ENCODE measurements around the gene SH3BGRL2. TPM values are rescaled to one million over a fixed set of nuclear protein-coding genes. Genes with fewer than 3 reads are reported as not detected.

Gene SH3BGRL2
- total and polyA plus RNA-seq, 12 donors, result 4.1 to 8.6 (median 5.0) TPM

DNA sequence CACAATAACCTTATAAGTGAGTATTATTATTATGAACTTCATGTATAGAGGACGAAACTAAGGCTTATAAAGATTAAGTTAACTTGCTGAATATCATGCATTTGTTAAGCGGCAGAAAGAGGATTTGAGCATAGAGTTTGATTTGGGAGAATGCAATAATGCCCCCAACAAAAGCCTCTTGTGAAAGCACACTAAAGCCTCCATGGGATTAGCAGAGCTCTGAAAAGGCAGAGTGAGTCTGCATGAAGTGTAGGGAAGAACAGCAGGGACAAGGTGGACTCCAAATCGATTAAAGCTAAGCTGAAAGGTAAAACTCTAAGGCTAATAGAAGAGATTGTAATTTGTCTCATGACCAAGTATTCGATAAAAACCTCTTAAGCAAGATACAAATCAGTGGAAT, 100.3 kb downstream of the SH3BGRL2 start:
- Histone ChIP-seq H3K4me3 (no peak overlapping the region), H3K27me3 (peaks cover 0 to 5% (median 0%) of the 10 kb centered on the region in 7 donors), H3K36me3 (no peaks in the 10 kb centered on the region), H3K9me3 (no peaks in the 10 kb centered on the region), H3K4me1 (no peaks in the 10 kb centered on the region), H3K27ac (no peak overlapping the region)
- 78 to 81% methylated on average over 4 of the region's 4 CpGs for WGBS, 2 donors
- TF ChIP-seq, protein P1, sequence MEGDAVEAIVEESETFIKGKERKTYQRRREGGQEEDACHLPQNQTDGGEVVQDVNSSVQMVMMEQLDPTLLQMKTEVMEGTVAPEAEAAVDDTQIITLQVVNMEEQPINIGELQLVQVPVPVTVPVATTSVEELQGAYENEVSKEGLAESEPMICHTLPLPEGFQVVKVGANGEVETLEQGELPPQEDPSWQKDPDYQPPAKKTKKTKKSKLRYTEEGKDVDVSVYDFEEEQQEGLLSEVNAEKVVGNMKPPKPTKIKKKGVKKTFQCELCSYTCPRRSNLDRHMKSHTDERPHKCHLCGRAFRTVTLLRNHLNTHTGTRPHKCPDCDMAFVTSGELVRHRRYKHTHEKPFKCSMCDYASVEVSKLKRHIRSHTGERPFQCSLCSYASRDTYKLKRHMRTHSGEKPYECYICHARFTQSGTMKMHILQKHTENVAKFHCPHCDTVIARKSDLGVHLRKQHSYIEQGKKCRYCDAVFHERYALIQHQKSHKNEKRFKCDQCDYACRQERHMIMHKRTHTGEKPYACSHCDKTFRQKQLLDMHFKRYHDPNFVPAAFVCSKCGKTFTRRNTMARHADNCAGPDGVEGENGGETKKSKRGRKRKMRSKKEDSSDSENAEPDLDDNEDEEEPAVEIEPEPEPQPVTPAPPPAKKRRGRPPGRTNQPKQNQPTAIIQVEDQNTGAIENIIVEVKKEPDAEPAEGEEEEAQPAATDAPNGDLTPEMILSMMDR (IDR thresholded peaks at IDR 0.05), result no peak
- DNase-seq, result no peak
- ATAC-seq, result no peak
- intact Hi-C loops (cut with DNase I), result no loop called here

DNA sequence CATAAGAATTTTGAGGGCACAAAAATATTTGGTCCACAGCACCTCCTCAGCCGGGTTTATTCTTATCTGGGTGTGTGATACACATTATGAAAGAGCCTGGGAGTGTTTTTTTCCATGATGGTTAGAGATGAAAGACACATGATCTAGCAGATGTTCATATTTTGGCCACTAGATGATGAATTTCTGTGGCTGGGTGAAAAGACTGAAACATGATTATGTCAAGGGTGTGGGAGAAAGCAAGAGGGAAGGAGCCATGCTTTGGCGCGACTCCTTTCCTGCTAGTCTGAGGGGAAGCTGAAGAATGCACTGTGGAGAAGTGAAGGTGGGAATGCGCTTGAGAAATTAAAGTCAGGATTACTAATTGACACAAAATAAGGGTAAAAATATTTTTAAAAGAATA, 102.3 kb downstream of the SH3BGRL2 start:
- Histone ChIP-seq H3K36me3 (no peaks in the 10 kb centered on the region), H3K9me3 (peaks cover 0 to 4% (median 0%) of the 10 kb centered on the region in 11 donors), H3K27me3 (peaks cover 0 to 5% (median 0%) of the 10 kb centered on the region in 7 donors), H3K27ac (no peak overlapping the region), H3K4me3 (no peak overlapping the region), H3K4me1 (peaks cover 0 to 3% (median 0%) of the 10 kb centered on the region in 9 donors)
- DNase-seq (no peak), ATAC-seq (no peak)
- TF ChIP-seq, protein P1 (IDR thresholded peaks at IDR 0.05), result no peak
- WGBS, 2 donors, result 88 to 89% methylated on average over 4 of the region's 4 CpGs
- intact Hi-C loops (cut with DNase I), result no loop called here

DNA sequence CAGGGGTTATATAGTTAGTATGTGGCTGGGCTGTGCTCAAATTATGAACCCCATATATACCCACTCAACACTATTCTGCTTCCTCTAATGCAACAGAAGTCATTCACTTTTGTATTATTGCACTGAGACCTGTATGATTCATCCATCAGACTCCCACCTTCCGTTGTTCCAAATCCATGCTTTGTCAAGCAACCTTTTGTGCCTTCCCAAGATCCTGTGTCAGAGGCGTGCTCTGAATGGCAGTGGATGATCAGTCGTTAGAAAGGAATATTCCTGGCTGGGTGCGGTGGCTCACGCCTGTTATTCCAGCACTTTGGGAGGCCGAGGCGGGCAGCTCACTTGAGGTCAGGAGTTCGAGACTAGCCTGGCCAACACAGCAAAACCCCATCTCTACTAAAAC, 103.2 kb downstream of the SH3BGRL2 start:
- Histone ChIP-seq H3K36me3 (no peaks in the 10 kb centered on the region), H3K4me3 (no peak overlapping the region), H3K27ac (no peak overlapping the region), H3K27me3 (peaks cover 0 to 5% (median 0%) of the 10 kb centered on the region in 7 donors), H3K4me1 (peaks cover 0 to 3% (median 0%) of the 10 kb centered on the region in 9 donors), H3K9me3 (peaks cover 0 to 5% (median 0%) of the 10 kb centered on the region in 11 donors)
- intact Hi-C loops (cut with DNase I), result no loop called here
- TF ChIP-seq, protein P1 (IDR thresholded peaks at IDR 0.05), result no peak
- no peak for DNase-seq
- WGBS, 2 donors, result 96% methylated on average over 8 of the region's 8 CpGs
- no peak for ATAC-seq

GRCh38 chr6:79735183-79735582, 104.1 kb downstream of the SH3BGRL2 start:
- intact Hi-C loops (cut with DNase I), result no loop called here
- no peak overlapping the region for H3K4me3 ChIP-seq
- peaks cover 0 to 5% (median 0%) of the 10 kb centered on the region in 11 donors for H3K9me3 ChIP-seq
- DNase-seq, result no peak
- peaks cover 0 to 3% (median 0%) of the 10 kb centered on the region in 9 donors for H3K4me1 ChIP-seq
- TF ChIP-seq, protein P1 (IDR thresholded peaks at IDR 0.05), result no peak
- no peaks in the 10 kb centered on the region for H3K36me3 ChIP-seq
- WGBS, 2 donors, result 91 to 95% methylated on average over 5 of the region's 5 CpGs
- H3K27me3 ChIP-seq, result peaks cover 0 to 5% (median 0%) of the 10 kb centered on the region in 7 donors
- no peak for ATAC-seq
- H3K27ac ChIP-seq, result no peak overlapping the region

Data from heart right ventricle (tissue), 16 donors.